Liver (tissue), 9 donors: ENCODE results near the gene EBF3. TPM values are rescaled to one million over a fixed set of nuclear protein-coding genes. Genes with fewer than 3 reads are reported as not detected.

Experiments used
- DNase-seq: peaks from one replicate; pipeline ENCODE4 v3.0.0-alpha.2; 2017; ENCODE audit warnings: low spot score
- H3K27ac ChIP-seq, 2 donors: one replicate each; pipeline ENCODE4 v1.7.0; 2013; ENCODE audit warnings: inconsistent platforms in 2 of 2, low read length in 2 of 2, control low read depth in 1 of 2, low read depth in 1 of 2, mild to moderate bottlenecking in 1 of 2
- H3K27me3 ChIP-seq, 4 donors: one replicate each; pipeline versions ENCODE4 v1.6.1 to v1.7.0; 2013; ENCODE audit warnings: low read length in 3 of 4, inconsistent platforms in 1 of 4, mild to moderate bottlenecking in 1 of 4, moderate library complexity in 1 of 4; ENCODE audit not compliant: control insufficient read depth in 4 of 4, insufficient read depth in 4 of 4
- H3K36me3 ChIP-seq, 4 donors: one replicate each; pipeline versions ENCODE4 v1.6.1 to v1.7.0; 2013; ENCODE audit warnings: low read length in 3 of 4, mild to moderate bottlenecking in 3 of 4, low read depth in 1 of 4, moderate library complexity in 1 of 4; ENCODE audit not compliant: control insufficient read depth in 4 of 4, insufficient read depth in 3 of 4
- H3K4me1 ChIP-seq, 4 donors: one replicate each; pipeline versions ENCODE4 v1.6.1 to v1.7.0; 2013; ENCODE audit warnings: low read length in 3 of 4, mild to moderate bottlenecking in 3 of 4, moderate library complexity in 1 of 4; ENCODE audit not compliant: control insufficient read depth in 4 of 4, insufficient read depth in 4 of 4
- H3K4me3 ChIP-seq, 3 donors: one replicate each; pipeline versions ENCODE4 v1.6.1 to v1.7.0; 2013; ENCODE audit warnings: low read length in 3 of 3, control low read depth in 1 of 3, low read depth in 1 of 3, mild to moderate bottlenecking in 1 of 3
- H3K9ac ChIP-seq, 2 donors: one replicate each; pipeline ENCODE4 v1.7.0; 2013; ENCODE audit warnings: low read length in 2 of 2, mild to moderate bottlenecking in 2 of 2, moderate library complexity in 2 of 2, control low read depth in 1 of 2, low read depth in 1 of 2
- H3K9me3 ChIP-seq, 4 donors: one replicate each; pipeline versions ENCODE4 v1.6.1 to v1.7.0; 2013; ENCODE audit warnings: low read length in 3 of 4; ENCODE audit not compliant: control insufficient read depth in 4 of 4
- CTCF ChIP-seq: fragments of 150-350 bp; IDR thresholded peaks from 2 replicates; pipeline ENCODE4 v1.5.1; 2017; ENCODE audit warnings: improper control_type of control experiment, low read depth, low read length; ENCODE audit not compliant: missing input control
- EGR1 ChIP-seq, 2 donors: IDR thresholded peaks; 2 replicates each; pipeline ENCODE4 v1.6.1; 2016 to 2018; ENCODE audit warnings: antibody characterized with exemption in 2 of 2, low read depth in 2 of 2
- FOXA1 ChIP-seq: IDR thresholded peaks from 2 replicates; pipeline ENCODE4 v1.6.1; 2016; ENCODE audit warnings: antibody characterized with exemption
- FOXA2 ChIP-seq: IDR thresholded peaks from 2 replicates; pipeline ENCODE4 v1.6.1; 2016; ENCODE audit warnings: antibody characterized with exemption
- HNF4G ChIP-seq: IDR thresholded peaks from 2 replicates; pipeline ENCODE4 v1.6.1; 2016; ENCODE audit warnings: antibody characterized with exemption
- JUND ChIP-seq, 2 donors: IDR thresholded peaks; 2 replicates each; pipeline ENCODE4 v1.6.1; 2016; ENCODE audit warnings: antibody characterized with exemption in 2 of 2
- NR2F2 ChIP-seq: IDR thresholded peaks from 2 replicates; pipeline ENCODE4 v1.6.1; 2016; ENCODE audit warnings: antibody characterized with exemption
- RAD21 ChIP-seq, 2 donors: IDR thresholded peaks; 2 replicates each; pipeline ENCODE4 v1.6.1; 2016; ENCODE audit warnings: antibody characterized with exemption in 2 of 2, mild to moderate bottlenecking in 2 of 2
- REST ChIP-seq: IDR thresholded peaks from 2 replicates; pipeline ENCODE4 v1.6.1; 2016; ENCODE audit warnings: antibody characterized with exemption, mild to moderate bottlenecking
- RXRA ChIP-seq, 2 donors: IDR thresholded peaks; 2 replicates each; pipeline ENCODE4 v1.6.1; 2017 to 2018; ENCODE audit warnings: antibody characterized with exemption in 2 of 2, mild to moderate bottlenecking in 1 of 2
- SP1 ChIP-seq: IDR thresholded peaks from 2 replicates; pipeline ENCODE4 v1.6.1; 2018; ENCODE audit warnings: antibody characterized with exemption, mild to moderate bottlenecking
- TAF1 ChIP-seq: conservative IDR thresholded peaks from 2 replicates; pipeline ENCODE4 v1.6.1; 2016; ENCODE audit warnings: antibody characterized with exemption, mild to moderate bottlenecking
- YY1 ChIP-seq: IDR thresholded peaks from 2 replicates; pipeline ENCODE4 v1.6.1; 2016; ENCODE audit warnings: antibody characterized with exemption, mild to moderate bottlenecking
- WGBS: extraction: QIAGEN DNeasy Blood & Tissue Kit; methylation state at CpG from one replicate; pipeline ENCODE4 v1.1.7; 2013; 5-methylcytosine and 5-hydroxymethylcytosine counted together
- polyA plus RNA-seq, 2 donors: library from polyadenylated mRNA; stranded (reverse) in 1 of 2; unstranded in 1 of 2; fragments of 200-250 nt in 1 of 2; fragments of >200 nt in 1 of 2; fragmentation: Nextera tagmentation in 1 of 2; extraction: Ambion mirVana in 1 of 2; gene quantifications; one replicate each; pipeline versions ENCODE4 v1.2.1 to v1.2.3, GENCODE V29; 2013 to 2015
- total RNA-seq, 2 donors: library from RNA; depleted of rRNA; stranded (reverse); fragments of >200 nt; gene quantifications; one replicate each; pipeline ENCODE4 v1.2.3, GENCODE V29; 2014
- TF ChIP-seq, protein P1 (sequence below): IDR thresholded peaks from 2 replicates; pipeline ENCODE4 v1.6.1; 2016; ENCODE audit warnings: antibody characterized with exemption
- donor health status: healthy.
- donor health status: healthy.
- donor health status: healthy.
- donor health status: healthy.
- donor health status: healthy.

The EBF3 gene
- total and polyA plus RNA-seq, 4 donors: 0.02 to 0.08 TPM; not detected in 2

- TF ChIP-seq EGR1 (IDR thresholded peaks at IDR 0.05; ENCODE audit: low read depth in 2 of 2) (no peak), HNF4G (no peak), CTCF (no peak), REST (no peak), RAD21 (IDR thresholded peaks at IDR 0.05) (no peak), FOXA2 (no peak), TAF1 (no peak), JUND (IDR thresholded peaks at IDR 0.05) (no peak), FOXA1 (no peak)
- TF ChIP-seq, protein P1, sequence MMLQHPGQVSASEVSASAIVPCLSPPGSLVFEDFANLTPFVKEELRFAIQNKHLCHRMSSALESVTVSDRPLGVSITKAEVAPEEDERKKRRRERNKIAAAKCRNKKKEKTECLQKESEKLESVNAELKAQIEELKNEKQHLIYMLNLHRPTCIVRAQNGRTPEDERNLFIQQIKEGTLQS: no peak
- H3K4me3 ChIP-seq: no peak overlapping the region
- no peaks in the 10 kb centered on the region for H3K4me1 ChIP-seq
- H3K27me3 ChIP-seq: no peaks in the 10 kb centered on the region
- no peak overlapping the region for H3K27ac ChIP-seq
- H3K9ac ChIP-seq: no peak overlapping the region
- DNase-seq: no peak
- 76% methylated on average over 9 of the region's 9 CpGs for WGBS
- no peaks in the 10 kb centered on the region for H3K36me3 ChIP-seq
- H3K9me3 ChIP-seq: no peaks in the 10 kb centered on the region
Observed at GRCh38 chr10:129882291-129883010, 81.6 kb downstream of the EBF3 start.

GRCh38 chr10:129881641-129882040 lies 82.4 kb downstream of the EBF3 start:
- Histone ChIP-seq H3K4me1 (no peaks in the 10 kb centered on the region), H3K27me3 (no peaks in the 10 kb centered on the region), H3K9me3 (no peaks in the 10 kb centered on the region), H3K27ac (no peak overlapping the region), H3K4me3 (no peak overlapping the region), H3K9ac (no peak overlapping the region), H3K36me3 (no peaks in the 10 kb centered on the region)
- no peak for TF ChIP-seq NR2F2
- TF ChIP-seq YY1: no peak
- TF ChIP-seq SP1: no peak
- no peak for TF ChIP-seq FOXA1
- TF ChIP-seq RXRA (IDR thresholded peaks at IDR 0.05): no peak
- TF ChIP-seq REST: no peak
- WGBS: 70% methylated on average over 6 of the region's 6 CpGs
- no peak for DNase-seq
